GM12864 (cell line): ENCODE data around the gene WDR90.

Source experiments
- DNase-seq: peaks from one replicate; pipeline ENCODE4 v3.0.0-alpha.2; 2011; ENCODE audit warnings: low read depth
- H3K4me3 ChIP-seq: 2 replicates; pipeline ENCODE4 v1.5.1; 2011; ENCODE audit warnings: mild to moderate bottlenecking, low read depth, low read length, control low read depth
- CTCF ChIP-seq: IDR thresholded peaks from 2 replicates; pipeline ENCODE4 v1.5.1; 2011; ENCODE audit warnings: low read depth, mild to moderate bottlenecking, moderate library complexity, low read length, control low read depth, inconsistent platforms; ENCODE audit errors: missing control alignments

WDR90 gene

DNA sequence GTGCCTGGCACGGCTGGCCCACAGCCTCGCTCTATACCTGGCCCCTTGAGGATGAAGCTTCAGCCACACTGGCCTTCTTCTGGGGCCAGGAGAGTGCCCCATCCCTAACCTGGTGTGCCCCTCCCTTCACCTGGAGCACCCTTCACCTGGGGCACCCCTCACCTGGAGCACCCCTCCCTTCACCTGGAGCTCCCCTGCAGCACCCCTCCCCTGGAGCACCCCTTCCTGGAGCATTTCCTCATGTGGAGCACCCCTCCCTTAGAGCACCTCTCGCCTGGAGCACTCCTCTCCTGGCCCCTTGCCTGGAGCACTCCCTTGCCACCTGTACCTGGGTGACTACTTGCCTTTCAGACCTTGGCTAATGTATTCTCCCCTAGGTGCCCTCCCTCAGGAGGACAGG is 58.9 kb downstream of the WDR90 start:
- no peak for TF ChIP-seq CTCF
- H3K4me3 ChIP-seq, result no peak overlapping the region
- no peak for DNase-seq

GRCh38 chr16:708959-709358 is 59.8 kb downstream of the WDR90 start:
- no peak for DNase-seq
- no peak for TF ChIP-seq CTCF
- H3K4me3 ChIP-seq, result no peak overlapping the region

- DNase-seq, result no peak
- H3K4me3 ChIP-seq, result no peak overlapping the region
- no peak for TF ChIP-seq CTCF
These were observed 60.7 kb downstream of the WDR90 start for GRCh38 chr16:709566-710499.

DNA sequence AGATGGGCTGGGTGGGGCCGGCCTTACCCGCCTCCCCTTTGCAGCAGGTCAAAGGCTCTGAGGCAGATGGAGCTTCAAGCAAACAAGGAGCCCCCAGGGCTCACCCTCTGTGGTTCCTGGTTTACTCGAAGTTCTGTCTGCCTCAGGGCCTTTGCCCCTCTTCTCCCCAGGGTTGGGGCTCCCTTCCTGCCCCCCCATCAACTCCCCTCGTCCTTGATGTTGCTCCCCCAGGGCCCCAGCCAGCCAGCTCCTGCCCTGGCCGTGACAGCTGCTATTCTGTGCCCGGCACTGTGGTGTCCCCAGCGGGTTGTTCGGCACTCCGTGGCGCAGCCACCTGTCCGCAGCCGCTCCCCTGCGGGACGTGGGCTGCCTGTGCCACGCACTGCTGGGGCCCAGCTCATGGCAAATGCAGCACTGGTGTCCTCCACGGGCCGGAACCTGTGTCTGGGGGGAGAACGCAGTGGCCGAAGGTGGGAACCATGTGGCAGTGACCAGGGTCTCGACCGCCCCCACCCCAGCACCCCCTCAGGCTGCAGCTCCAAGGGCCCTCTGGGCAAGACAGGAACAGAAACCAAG is 61.4 kb downstream of the WDR90 start:
- H3K4me3 ChIP-seq, result no peak overlapping the region
- no peak for TF ChIP-seq CTCF
- no peak for DNase-seq

- TF ChIP-seq CTCF, result no peak
- no peak for DNase-seq
- no peak overlapping the region for H3K4me3 ChIP-seq
These were observed 61.9 kb downstream of the WDR90 start for GRCh38 chr16:711084-711483.

DNA sequence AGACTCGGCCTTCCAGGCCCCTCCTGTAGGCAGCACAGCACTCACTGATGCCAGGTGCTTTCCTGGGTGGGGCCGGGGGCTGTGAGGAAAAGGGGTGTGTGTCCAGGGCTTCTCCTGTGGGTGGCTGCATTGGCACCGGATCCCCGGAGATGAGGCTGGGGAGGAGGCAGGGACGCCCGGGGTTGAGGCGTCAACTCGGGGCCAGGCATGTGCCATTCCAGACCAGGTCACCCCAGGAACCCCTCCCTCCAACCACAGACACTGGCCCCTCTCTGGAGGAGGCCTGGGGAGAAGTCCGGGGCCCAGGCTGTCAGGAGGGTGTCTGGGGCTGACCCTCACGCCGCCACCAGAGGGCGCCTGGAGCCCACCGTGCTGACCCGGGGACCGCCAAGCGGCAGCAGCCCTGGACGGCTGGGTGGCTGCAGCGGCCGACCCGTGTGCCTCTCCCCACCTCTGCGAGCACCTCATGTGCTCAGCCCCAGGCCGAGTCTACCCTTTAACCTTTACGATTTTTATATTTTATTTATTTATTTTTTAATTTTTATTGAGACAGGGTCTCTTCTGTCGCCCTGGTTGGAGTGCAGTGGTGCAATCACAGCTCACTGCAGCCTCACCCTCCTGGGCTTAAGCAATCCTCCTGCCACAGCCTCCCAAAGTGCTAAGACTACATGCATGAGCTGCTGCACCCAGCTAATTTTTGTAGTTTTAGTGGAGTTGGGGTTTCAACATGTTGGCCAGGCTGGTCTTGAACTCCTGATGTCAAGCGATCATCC is 62.6 kb downstream of the WDR90 start:
- DNase-seq, result no peak
- TF ChIP-seq CTCF, result peak; percentile 92

More for the DNA sequence above, 62.6 kb downstream of the WDR90 start:
- no peak overlapping the region for H3K4me3 ChIP-seq
